Stimulated activated naive CD8-positive, alpha-beta T cell treated with anti-CD3 and anti-CD28 coated beads, Interleukin-15, amount 100 ng/mL, for 72 hours (primary cell): ENCODE measurements around the gene MKNK2.
"Not testable (repeated sequence)": the region's sequence is repeated elsewhere in the genome, so short reads cannot be mapped to it uniquely, and the experiment has no call there.

Experiments used
- ATAC-seq: fragments of 150-1000 bp; cut with Tn5 transposase; 2 replicates; pipeline ENCODE4 v1.10.0; 2021; ENCODE audit warnings: mild to moderate bottlenecking, moderate library complexity
- DNase-seq, 2 donors: peaks; one replicate each; pipeline ENCODE4 v3.0.0; 2021 to 2022
- H3K27ac Mint-ChIP-seq, 2 donors: one replicate each; pipeline ENCODE4 v1.8.0; 2022; ENCODE audit warnings: mild to moderate bottlenecking in 2 of 2, mixed read lengths in 2 of 2, moderate library complexity in 2 of 2
- H3K27me3 Mint-ChIP-seq: one replicate; pipeline ENCODE4 v1.8.0; 2022; ENCODE audit warnings: mixed read lengths
- H3K4me1 Mint-ChIP-seq: one replicate; pipeline ENCODE4 v1.8.0; 2022; ENCODE audit warnings: mild to moderate bottlenecking, mixed read lengths
- H3K4me3 Mint-ChIP-seq, 2 donors: one replicate each; pipeline ENCODE4 v1.8.0; 2022; ENCODE audit warnings: mild to moderate bottlenecking in 2 of 2, mixed read lengths in 2 of 2, moderate library complexity in 1 of 2
- H3K9me3 Mint-ChIP-seq, 2 donors: one replicate each; pipeline ENCODE4 v1.8.0; 2022; ENCODE audit warnings: mixed read lengths in 2 of 2

Gene MKNK2

DNA sequence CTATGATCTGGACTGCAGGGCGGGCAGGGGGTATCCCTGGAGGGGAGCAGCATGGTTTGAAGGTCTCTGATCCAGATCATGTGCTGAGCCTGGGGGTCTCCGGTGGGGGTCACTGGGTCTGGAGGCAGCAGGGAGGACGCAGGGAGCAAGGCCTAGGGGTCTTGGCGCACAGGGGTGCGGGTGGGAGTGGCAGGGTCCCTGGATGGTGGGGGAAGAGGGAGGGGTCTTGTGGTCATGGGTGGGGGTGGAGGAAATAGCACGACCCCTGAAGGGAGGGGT lies 37.4 kb downstream of the MKNK2 start:
- peaks cover 56% of the 10 kb centered on the region for H3K4me1 Mint-ChIP-seq
- peak overlapping the region in 1 of 2 donors; percentile 88 for H3K4me3 Mint-ChIP-seq
- H3K27ac Mint-ChIP-seq, result no peak overlapping the region
- H3K9me3 Mint-ChIP-seq, result no peaks in the 10 kb centered on the region
- no peaks in the 10 kb centered on the region for H3K27me3 Mint-ChIP-seq
- ATAC-seq (no peak), DNase-seq (no peak)

- Mint-ChIP-seq H3K4me3 (peak overlapping the region in 1 of 2 donors; percentile 62), H3K27ac (peak overlapping the region in 1 of 2 donors; percentile 9), H3K9me3 (no peaks in the 10 kb centered on the region), H3K27me3 (no peaks in the 10 kb centered on the region), H3K4me1 (peaks cover 56% of the 10 kb centered on the region)
- DNase-seq (no peak), ATAC-seq (peak; percentile 4)
These were observed 37.9 kb downstream of the MKNK2 start for GRCh38 chr19:2012941-2013682.

DNA sequence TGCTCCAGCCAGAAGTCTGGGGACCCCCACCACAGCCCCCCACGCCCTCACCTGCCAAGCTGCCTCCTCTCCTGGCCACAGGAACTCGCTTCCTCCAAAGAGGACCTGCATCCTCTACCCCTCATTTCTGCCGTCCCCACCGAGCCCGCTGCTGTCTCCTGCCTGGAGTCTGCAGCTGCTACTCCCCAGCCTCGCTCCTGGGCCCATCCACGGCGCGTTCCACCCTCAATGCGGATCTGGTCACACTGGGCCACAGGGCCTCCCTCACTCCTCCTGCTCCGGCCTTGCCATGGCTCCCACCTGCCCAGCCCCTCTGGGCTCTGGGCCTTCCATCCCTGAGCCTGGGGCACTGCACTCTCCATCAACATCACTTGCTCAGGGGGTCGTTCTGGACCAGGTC lies 39.9 kb downstream of the MKNK2 start:
- no peak for ATAC-seq
- no peak for DNase-seq
- H3K4me1 Mint-ChIP-seq, result peaks cover 46% of the 10 kb centered on the region
- H3K27me3 Mint-ChIP-seq, result no peaks in the 10 kb centered on the region
- H3K9me3 Mint-ChIP-seq, result no peaks in the 10 kb centered on the region
- H3K4me3 Mint-ChIP-seq, result no peak overlapping the region
- peak overlapping the region in 1 of 2 donors; percentile 39 for H3K27ac Mint-ChIP-seq

DNA sequence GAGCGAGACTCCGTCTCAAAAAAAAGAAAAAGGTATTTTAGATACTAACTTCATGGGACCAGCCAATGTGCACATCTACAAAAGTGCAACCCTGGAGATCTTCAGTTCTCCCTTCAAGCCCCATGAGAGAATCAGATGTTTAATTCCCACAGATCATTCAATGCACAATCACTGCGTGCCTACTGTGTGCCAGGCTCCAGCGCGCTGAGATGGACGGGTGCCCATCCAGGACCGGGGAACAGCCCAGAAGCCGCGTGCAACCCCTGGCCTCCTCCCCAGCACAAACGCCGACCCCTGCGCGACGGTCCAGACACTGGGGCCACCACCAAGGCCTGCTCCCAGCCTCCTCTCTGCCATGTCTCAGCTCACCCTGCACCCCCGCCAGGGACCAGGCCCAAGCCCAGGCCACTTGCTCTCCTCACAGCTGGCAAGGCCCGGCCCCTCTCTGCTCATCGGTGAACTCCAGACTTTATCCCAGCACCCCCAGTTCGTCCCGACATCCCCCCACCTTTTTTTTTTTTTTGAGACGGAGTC lies 40.8 kb downstream of the MKNK2 start:
- Mint-ChIP-seq H3K4me1 (peaks cover 43% of the 10 kb centered on the region), H3K4me3 (no peak overlapping the region), H3K27ac (no peak overlapping the region), H3K27me3 (no peaks in the 10 kb centered on the region), H3K9me3 (no peaks in the 10 kb centered on the region)
- no peak for DNase-seq
- ATAC-seq, result no peak

DNA sequence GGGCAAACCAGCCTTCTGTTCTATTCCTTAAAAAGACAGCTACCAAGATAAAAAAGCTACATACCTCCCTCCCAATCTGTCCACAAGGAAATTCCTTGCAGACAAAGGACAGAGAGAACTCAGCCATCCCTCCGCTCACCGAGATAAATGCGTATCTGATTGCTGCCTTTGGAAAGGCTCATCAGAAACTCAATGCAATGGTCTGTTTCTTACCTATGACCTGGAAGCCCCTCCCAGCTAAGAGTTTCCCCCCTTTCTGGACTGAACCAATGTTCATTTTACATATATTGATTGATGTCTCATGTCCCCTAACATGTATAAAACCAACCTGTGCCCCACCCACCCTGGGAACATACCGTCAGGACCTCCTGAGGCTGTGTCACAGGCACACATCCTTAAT lies 47.2 kb downstream of the MKNK2 start:
- Mint-ChIP-seq H3K9me3 (no peaks in the 10 kb centered on the region), H3K27me3 (no peaks in the 10 kb centered on the region), H3K4me3 (no peak overlapping the region), H3K4me1 (peaks cover 14% of the 10 kb centered on the region), H3K27ac (no peak overlapping the region)
- ATAC-seq (no peak), DNase-seq (no peak)

- no peak overlapping the region for H3K27ac Mint-ChIP-seq
These were observed 51.1 kb downstream of the MKNK2 start for GRCh38 chr19:1999856-2000515.

GRCh38 chr19:1998712-1999708 lies 52.0 kb downstream of the MKNK2 start:
- Mint-ChIP-seq H3K4me3 (peak overlapping the region in 1 of 2 donors; percentile 69), H3K27ac (peak overlapping the region in 1 of 2 donors; percentile 91), H3K27me3 (no peaks in the 10 kb centered on the region), H3K4me1 (peaks cover 16% of the 10 kb centered on the region), H3K9me3 (no peaks in the 10 kb centered on the region)
- DNase-seq (no peak), ATAC-seq (peak; percentile 20)

More at GRCh38 chr19:1999856-2000515, 51.1 kb downstream of the MKNK2 start:
- ATAC-seq, result no peak
- peaks cover 16% of the 10 kb centered on the region for H3K4me1 Mint-ChIP-seq
- no peaks in the 10 kb centered on the region for H3K27me3 Mint-ChIP-seq
- no peak for DNase-seq
- no peaks in the 10 kb centered on the region for H3K9me3 Mint-ChIP-seq
- H3K4me3 Mint-ChIP-seq, result no peak overlapping the region

DNA sequence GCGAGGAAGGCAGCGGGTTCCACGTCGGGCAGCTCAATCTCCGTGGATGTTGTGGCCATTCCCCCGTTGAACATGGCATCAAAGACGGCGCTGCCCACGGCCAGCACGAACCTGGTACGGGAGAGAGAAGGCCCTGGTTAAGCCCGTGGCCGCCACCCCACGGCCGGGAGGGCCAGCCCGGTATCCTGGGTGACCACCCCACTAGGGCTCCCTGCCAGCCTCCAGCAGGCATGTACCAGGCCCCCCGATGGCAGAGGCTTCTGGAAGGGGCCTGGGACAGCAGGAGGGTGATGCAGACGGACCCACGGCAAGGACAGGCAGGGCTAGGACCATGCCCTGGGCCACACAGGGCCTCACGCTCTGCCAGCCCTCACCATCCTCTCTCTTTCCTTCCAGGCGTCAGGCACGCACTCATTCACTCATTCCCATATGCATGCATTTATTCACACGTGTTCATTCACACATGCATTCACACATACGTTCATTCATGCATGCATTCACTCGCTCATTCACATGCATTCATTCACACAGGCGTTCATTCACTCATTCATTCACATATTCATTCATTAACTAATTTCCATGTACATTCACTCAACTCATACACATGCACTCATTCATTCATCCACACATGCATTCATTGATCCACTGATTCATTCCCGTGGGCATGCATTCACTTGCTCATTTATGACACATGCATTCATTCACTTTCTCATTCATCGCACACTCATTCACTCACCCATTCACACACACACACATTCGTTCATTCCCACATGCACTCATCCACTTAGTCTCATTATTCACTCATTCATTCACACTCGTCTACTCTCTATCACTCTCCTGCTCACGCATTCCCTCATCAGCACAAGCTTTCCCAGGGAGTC lies 53.5 kb downstream of the MKNK2 start:
- Mint-ChIP-seq H3K9me3 (no peaks in the 10 kb centered on the region), H3K4me1 (peaks cover 16% of the 10 kb centered on the region), H3K4me3 (no peak overlapping the region), H3K27me3 (no peaks in the 10 kb centered on the region), H3K27ac (no peak overlapping the region)
- no peak for ATAC-seq
- DNase-seq, result no peak

- DNase-seq, result no peak
- no peaks in the 10 kb centered on the region for H3K9me3 Mint-ChIP-seq
- H3K4me1 Mint-ChIP-seq, result peaks cover 5% of the 10 kb centered on the region
- H3K27ac Mint-ChIP-seq, result no peak overlapping the region
- no peak overlapping the region for H3K4me3 Mint-ChIP-seq
- ATAC-seq, result no peak
- H3K27me3 Mint-ChIP-seq, result no peaks in the 10 kb centered on the region
These were observed 58.2 kb downstream of the MKNK2 start for GRCh38 chr19:1992759-1993260.

- no peak for DNase-seq
- no peak for ATAC-seq
- no peaks in the 10 kb centered on the region for H3K27me3 Mint-ChIP-seq
- no peak overlapping the region for H3K4me3 Mint-ChIP-seq
- H3K4me1 Mint-ChIP-seq, result peaks cover 5% of the 10 kb centered on the region
- no peaks in the 10 kb centered on the region for H3K9me3 Mint-ChIP-seq
- peak overlapping the region; percentile 25 to 54 for H3K27ac Mint-ChIP-seq
These were observed 59.8 kb downstream of the MKNK2 start for GRCh38 chr19:1991018-1991913.

DNA sequence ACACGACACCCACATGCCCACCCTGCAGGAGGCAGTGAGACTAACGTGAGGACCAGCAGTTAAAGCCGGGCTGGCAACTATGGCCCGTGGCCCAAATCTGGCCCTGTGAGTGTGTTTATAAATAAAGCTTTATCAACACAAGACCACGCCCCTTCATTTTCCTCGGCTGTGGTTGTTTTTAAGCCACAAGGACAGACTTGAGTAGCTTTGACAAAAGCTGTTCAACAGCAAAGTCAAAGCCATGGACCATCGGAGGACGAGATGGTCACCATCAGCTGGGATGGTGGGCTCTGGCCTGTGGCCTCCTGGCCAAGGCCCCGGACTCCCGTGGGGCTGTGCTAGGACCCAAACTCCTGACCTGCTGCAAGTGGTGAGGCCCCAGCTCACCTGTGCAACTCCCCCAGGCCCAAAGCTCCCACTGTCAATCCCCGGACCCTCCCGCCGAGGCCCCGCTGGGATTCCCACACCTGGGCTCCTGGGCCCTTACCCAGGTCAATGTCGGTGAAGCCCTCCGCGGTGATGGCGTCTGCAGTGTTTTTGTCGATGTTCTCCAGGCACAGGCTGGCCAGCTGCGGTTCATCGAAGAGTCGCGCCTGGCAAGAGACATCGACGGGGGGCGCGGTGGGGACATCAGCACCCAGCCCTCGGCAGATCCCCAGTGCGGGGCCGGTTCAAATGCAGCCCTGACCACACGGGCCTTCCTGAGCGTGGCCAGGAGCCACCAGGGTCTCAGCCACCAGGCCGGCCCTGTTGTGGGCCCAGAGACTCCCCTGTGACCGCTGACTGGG lies 60.6 kb downstream of the MKNK2 start:
- peak overlapping the region in 1 of 2 donors; percentile 85 for H3K27ac Mint-ChIP-seq
- H3K27me3 Mint-ChIP-seq, result no peaks in the 10 kb centered on the region
- H3K4me3 Mint-ChIP-seq, result no peak overlapping the region
- no peak for DNase-seq
- no peak for ATAC-seq
- H3K9me3 Mint-ChIP-seq, result no peaks in the 10 kb centered on the region
- peaks cover 5% of the 10 kb centered on the region for H3K4me1 Mint-ChIP-seq

DNA sequence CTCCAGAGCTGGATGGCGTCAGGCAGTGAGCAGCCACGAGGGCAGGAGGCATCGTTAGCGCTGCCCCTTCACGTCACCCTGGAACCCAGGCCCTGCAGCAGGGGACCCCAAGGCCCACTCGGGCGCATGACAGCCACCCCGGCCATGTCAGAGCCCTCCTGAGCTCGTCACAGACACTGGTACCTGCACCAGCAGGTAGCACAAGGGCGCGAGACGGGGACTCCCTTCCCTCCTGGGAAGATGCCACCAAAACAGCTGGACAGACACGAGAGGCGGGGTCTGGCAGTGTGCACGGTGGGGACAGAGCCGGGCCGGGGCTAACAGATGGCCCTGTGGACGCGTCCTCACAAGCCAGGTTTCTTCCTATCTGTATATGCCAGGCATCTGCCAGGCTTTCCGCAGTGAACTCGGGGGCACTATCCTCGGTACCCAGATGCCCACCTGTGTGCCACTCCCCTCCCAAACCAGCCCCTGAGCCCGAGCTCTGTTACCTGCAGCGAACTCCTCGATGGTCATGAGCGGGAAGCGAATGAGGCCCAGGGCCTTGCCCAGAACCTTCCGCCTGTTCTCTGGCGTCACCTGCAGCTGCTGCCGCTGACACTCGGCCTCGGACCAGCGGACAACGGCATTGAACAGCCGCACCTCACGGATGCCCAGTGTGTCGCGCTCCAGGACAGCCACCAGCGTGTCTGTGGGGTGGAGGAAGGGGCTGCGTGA lies 61.4 kb downstream of the MKNK2 start:
- ATAC-seq, result no peak
- Mint-ChIP-seq H3K4me1 (peaks cover 5% of the 10 kb centered on the region), H3K9me3 (no peaks in the 10 kb centered on the region), H3K4me3 (no peak overlapping the region), H3K27ac (peak overlapping the region in 1 of 2 donors; percentile 85), H3K27me3 (no peaks in the 10 kb centered on the region)
- no peak for DNase-seq

DNA sequence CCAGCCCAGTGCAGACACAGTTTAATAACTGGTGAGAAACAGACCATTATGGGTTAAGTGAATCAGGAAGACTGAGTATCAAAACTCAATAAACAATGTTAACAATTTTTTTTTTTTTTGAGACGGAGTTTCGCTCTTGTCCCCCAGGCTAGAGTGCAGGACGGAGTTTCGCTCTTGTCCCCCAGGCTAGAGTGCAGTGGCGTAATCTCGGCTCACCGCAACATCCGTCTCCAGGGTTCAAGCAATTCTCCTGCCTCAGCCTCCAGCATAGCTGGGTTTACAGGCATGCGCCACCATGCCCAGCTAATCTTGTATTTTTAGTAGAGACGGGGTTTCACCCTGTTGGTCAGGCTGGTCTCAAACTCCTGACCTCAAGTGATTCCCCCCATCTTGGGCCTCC lies 62.6 kb downstream of the MKNK2 start:
- H3K4me1 Mint-ChIP-seq, H3K4me3 Mint-ChIP-seq, H3K27me3 Mint-ChIP-seq, DNase-seq, H3K9me3 Mint-ChIP-seq, ATAC-seq: not testable (repeated sequence)
- H3K27ac Mint-ChIP-seq, result peak overlapping the region in 1 of 2 donors; percentile 71
